GM10248 (cell line): Measurements from ENCODE around the gene IRF3.

Experiments used
- CTCF ChIA-PET: fragments of 300-600 bp; sonication (Branson Sonifier 250); formaldehyde crosslinking; extraction: SDS; loops from one replicate; lab custom pipeline; 2021; ENCODE audit warnings: antibody characterized with exemption; lab: Yijun Ruan, JAX
- POLR2A ChIA-PET: fragments of 350-650 bp; sonication (Branson Sonifier 250); formaldehyde crosslinking; extraction: SDS; loops from one replicate; lab custom pipeline; 2020; ENCODE audit warnings: antibody characterized with exemption; lab: Yijun Ruan, JAX
- DNase-seq: peaks from one replicate; pipeline ENCODE4 v3.0.0; 2012; ENCODE audit errors: extremely low spot score
- CTCF ChIP-seq: IDR thresholded peaks from 2 replicates; pipeline ENCODE4 v1.5.1; 2012; ENCODE audit warnings: mild to moderate bottlenecking, low read depth; ENCODE audit errors: extremely low read depth, missing control alignments, control extremely low read depth

The IRF3 gene

GRCh38 chr19:49704888-49705642 lies 39.4 kb upstream of the IRF3 start:
- ChIA-PET POLR2A (no interaction called here), CTCF (interaction anchor here (1.0 to 2.6 kb wide), 4 partner anchors 9 to 198 kb away, joined by 3 to 7 read pairs (median 4); no protein-coding TSS in a partner anchor)
- no peak for TF ChIP-seq CTCF
- no peak for DNase-seq

GRCh38 chr19:49701271-49701786 lies 35.7 kb upstream of the IRF3 start:
- ChIA-PET CTCF (no interaction called here), POLR2A (no interaction called here)
- TF ChIP-seq CTCF, result no peak
- no peak for DNase-seq

- no peak for DNase-seq
- CTCF ChIA-PET, result interaction anchor here (1.7 kb wide), 1 partner anchor 16 kb away, joined by 7 read pairs; no protein-coding TSS in a partner anchor
- TF ChIP-seq CTCF, result no peak
- POLR2A ChIA-PET, result no interaction called here
Measured at GRCh38 chr19:49700563-49700962, 34.9 kb upstream of the IRF3 start.

- DNase-seq, result no peak
- ChIA-PET CTCF (interaction anchor here (0.9 to 1.7 kb wide), 2 partner anchors 15 to 17 kb away, joined by 4 to 7 read pairs; no protein-coding TSS in a partner anchor), POLR2A (interaction anchor here (0.7 kb wide), 1 partner anchor 67 kb away, joined by 4 read pairs; the partner anchor contains the start of gene AP2A1)
- TF ChIP-seq CTCF, result no peak
Measured at GRCh38 chr19:49699364-49699763, 33.7 kb upstream of the IRF3 start.

GRCh38 chr19:49696865-49697264 lies 31.2 kb upstream of the IRF3 start:
- ChIA-PET CTCF (interaction anchor here (1.2 to 1.4 kb wide), 2 partner anchors 15 to 21 kb away, joined by 3 to 5 read pairs; no protein-coding TSS in a partner anchor), POLR2A (interaction anchor here (0.6 kb wide), 1 partner anchor 148 kb away, joined by 4 read pairs; no protein-coding TSS in a partner anchor)
- TF ChIP-seq CTCF, result no peak
- DNase-seq, result no peak

GRCh38 chr19:49696115-49696514 lies 30.5 kb upstream of the IRF3 start:
- no peak for TF ChIP-seq CTCF
- CTCF ChIA-PET, result interaction anchor here (1.1 to 1.4 kb wide), 3 partner anchors 12 to 21 kb away, joined by 3 to 5 read pairs (median 3); no protein-coding TSS in a partner anchor
- POLR2A ChIA-PET, result interaction anchor here (0.6 kb wide), 1 partner anchor 149 kb away, joined by 4 read pairs; no protein-coding TSS in a partner anchor
- DNase-seq, result no peak
